GM12874 (cell line): ENCODE results near the gene TKT.
A peak's percentile ranks its signal among the peaks of the same experiment; 100 is the strongest.

ENCODE experiments used
- CTCF ChIP-seq: IDR thresholded peaks from 2 replicates; pipeline ENCODE4 v1.5.1; 2011; ENCODE audit warnings: low read depth, mild to moderate bottlenecking, control low read depth, low read length, moderate library complexity; ENCODE audit not compliant: insufficient read depth

The TKT gene

GRCh38 chr3:53211706-53212702, 43.8 kb downstream of the TKT start:
- no peak for TF ChIP-seq CTCF

- no peak for TF ChIP-seq CTCF
These were observed 53.3 kb downstream of the TKT start for GRCh38 chr3:53202331-53203015.

GRCh38 chr3:53200501-53201498, 55.0 kb downstream of the TKT start:
- no peak for TF ChIP-seq CTCF

GRCh38 chr3:53199834-53200233, 56.0 kb downstream of the TKT start:
- TF ChIP-seq CTCF: peak; percentile 21; the same call in 1 of the 2 replicates

- no peak for TF ChIP-seq CTCF
These were observed 56.8 kb downstream of the TKT start for GRCh38 chr3:53198996-53199395.

GRCh38 chr3:53198256-53198977, 57.4 kb downstream of the TKT start:
- no peak for TF ChIP-seq CTCF
